GM19240 (cell line): ENCODE measurements around the gene TACC3.
"Not testable (repeated sequence)": the region's sequence is repeated elsewhere in the genome, so short reads cannot be mapped to it uniquely, and the experiment has no call there.

ENCODE experiments used
- DNase-seq: peaks from one replicate; pipeline ENCODE4 v3.0.0; 2011; ENCODE audit warnings: low spot score; ENCODE audit not compliant: insufficient read length

TACC3 gene

DNA sequence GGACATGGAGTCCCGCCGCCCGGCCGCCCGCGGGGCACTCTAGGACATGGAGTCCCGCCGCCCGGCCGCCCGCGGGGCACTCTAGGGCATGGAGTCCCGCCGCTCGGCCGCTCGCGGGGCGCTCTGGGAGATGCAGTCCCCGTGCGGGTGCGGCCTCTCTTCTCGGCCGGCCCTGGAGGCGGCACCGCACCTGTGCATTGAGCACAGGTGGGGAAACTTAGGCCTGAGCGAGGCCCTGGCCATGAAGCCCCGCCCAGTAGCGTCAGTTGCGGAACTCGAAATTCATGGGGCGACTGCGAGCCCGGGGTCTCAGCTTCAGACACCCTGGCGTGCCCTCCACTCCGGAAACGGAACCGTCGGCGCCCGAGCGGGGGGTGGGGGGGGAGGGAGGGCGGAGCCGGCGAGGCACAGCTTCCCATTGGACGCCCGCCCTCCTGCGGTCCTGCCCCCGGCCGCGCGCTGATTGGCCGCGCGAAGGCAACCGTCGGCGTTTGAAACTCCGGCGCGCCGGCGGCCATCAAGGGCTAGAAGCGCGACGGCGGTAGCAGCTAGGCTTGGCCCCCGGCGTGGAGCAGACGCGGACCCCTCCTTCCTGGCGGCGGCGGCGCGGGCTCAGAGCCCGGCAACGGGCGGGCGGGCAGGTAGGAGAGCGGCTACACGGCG lies at the start of gene TACC3, which contains the start of gene TMEM129:
Gene TACC3, plus strand, starts transcription at position 519 of the 663 bp plus-strand sequence. CDS start 1,901 bp downstream, outside the sequence.
Gene TMEM129, minus strand, starts transcription at position 321 of the 663 bp plus-strand sequence. CDS start 486 bp downstream, outside the sequence.
- DNase-seq: peak; percentile 88

DNA sequence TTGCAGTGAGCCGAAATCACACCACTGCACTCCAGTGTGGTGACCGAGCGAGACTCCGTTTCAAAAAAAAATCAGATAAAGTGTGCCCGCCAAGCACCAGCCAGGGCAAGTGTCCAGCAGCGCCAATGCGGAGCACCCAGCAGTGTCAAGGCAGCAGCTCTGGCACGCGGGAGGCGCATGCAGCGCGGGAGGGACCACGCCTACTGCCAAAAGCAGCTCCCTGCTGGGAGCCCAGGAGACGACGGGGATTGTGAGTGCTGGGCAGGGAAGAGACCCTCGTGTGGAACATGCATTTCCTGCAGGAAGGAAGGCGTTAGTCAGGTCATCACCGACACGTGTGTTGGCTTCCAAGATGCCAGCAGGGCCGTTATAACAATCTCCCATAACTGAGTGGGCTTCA lies 47.6 kb upstream of the TACC3 start:
- DNase-seq: no peak

DNA sequence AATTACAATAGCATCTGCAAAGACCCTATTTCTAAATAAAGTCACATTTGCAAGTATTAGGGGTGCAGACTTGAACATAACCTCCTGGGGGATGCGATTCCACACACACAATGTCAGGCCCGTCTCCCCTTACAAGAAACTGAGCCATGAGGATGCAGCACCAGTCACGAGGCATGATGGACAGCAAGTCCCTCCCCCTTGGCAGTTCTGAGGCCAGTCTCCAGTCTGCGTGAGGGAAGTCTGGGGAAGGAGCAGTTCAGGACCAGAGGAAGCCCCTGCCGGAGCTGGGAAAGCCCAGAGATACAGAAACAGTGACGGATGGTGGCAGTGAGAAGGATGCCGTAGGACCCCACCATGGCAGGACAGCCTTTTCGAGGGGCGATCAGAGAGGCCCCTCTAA lies 46.6 kb upstream of the TACC3 start:
- no peak for DNase-seq

DNA sequence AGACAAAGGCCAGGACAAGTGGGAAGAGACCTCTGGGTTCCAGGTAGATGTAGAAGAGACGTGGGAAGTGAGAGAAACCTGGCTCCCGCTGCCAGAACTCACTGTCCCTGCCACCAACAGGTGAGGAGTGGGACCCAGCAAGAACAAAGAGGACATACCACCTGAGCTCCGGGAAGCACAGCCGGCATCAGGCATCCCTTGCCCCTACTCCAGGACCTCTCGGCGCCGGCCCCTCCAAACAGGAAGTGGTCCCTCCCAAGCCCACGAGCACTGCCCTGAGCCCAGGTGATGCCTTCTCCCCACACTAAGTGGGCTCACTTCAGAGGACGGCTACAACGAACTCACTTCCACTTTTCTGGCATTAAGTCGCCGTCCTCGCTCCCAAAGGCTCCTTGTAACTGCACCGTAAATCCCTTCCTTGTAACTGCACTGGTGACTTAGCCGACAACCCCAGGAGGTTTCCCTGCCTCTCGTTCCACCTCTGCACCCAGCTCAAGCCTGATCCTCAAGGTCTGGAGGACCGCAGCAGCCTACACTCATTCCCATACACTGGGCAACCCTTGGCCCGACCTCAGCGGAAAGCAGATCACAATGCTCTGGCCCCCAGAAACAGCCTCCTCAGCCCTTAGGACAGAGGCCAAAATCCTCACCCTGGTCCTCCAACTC lies 46.1 kb upstream of the TACC3 start:
- no peak for DNase-seq

DNA sequence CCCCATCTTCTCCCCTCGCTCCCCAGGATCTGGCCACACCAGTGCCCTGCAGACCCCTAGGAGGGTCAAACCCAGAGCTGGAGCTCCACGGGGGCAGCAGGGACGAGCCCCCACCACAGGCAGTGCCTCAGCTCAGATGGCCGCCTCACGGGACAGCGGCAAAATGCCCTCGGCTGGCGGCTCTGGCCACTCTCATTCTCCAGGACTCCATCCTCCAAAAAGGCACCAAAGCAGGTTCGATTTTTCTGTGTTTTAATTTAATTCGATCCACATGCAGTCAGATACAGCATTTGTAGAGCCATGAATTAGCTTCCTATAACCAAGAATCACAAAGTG lies 45.6 kb upstream of the TACC3 start:
- no peak for DNase-seq

DNA sequence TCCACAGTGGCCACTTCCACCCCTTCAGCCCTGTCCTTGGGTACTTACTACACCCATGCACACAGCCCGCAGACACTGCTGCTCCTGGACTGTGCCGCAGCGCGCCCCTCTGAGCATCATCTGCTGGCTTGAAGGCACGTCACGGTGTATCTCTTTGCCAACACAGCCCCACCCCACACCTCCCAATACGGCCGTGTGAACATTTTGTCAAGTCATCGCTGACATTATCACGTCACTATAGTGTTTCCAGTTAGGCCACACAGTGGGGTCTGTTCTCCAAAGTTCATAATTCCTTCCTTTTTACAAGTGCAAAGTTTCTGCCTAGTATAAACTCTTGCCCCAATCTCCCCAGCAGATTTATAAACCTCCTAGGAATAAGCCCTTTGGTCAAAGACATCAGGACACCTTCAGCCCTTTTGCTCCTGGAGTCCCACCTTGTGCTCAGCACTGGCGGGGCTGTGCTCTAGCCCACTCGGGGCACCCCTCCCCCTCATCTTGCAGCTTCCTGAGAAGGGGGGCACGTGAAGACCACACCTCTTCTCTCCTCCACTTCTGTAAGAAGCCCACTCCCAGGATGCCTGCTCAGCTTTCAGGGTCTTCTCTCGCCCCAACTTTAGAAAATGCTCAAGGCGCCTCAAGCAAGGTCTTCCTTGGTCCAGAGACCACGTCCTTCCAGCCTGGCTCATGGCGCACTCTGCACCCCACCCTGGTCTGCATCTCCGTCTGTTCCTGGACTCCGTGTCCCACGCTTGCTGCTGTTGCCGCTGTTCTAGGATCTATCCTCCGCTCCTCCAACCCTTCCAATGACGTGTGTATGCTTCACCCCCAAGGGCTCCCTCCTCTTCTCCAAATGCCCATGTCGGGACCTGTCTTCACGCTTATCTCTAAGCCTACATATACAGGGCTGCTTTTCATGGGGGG lies 44.5 kb upstream of the TACC3 start:
- no peak for DNase-seq

DNA sequence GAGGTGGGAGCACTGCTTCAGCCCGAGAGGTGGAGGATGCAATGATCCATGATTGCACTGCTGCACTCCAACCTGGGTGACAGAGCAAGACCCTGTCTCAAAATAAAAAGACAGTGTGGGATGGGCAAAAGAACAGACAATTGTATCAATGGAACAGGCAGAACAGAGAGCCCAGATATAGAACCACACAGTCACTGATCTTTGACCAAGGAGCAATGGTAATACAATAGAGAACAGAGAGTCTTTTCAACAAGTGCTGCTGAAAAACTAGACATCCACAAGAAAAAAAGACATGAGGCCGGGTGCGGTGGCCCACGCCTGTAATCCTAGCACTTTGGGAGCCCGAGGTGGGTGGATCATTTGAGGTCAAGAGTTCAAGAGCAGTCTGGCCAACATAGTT lies 43.1 kb upstream of the TACC3 start:
- no peak for DNase-seq

DNA sequence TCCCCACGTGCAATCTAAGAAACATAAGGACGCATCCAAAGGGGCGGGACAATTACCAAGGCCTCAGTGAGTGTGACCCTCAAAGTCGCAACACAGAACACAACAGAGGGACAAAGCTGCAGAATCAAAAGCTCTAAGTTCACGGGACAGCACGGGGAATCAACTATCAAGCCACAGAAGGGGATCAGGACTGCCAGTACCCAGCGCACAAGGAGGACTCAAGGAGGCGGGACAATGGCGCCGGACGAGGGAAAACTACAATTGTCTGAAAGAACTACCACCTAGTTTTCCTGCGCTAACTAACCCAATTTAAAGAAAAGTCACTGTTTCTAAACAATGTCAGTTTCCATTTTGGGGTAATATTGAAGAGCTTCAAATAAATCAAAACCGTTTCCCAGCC lies 38.5 kb upstream of the TACC3 start:
- DNase-seq: no peak

DNA sequence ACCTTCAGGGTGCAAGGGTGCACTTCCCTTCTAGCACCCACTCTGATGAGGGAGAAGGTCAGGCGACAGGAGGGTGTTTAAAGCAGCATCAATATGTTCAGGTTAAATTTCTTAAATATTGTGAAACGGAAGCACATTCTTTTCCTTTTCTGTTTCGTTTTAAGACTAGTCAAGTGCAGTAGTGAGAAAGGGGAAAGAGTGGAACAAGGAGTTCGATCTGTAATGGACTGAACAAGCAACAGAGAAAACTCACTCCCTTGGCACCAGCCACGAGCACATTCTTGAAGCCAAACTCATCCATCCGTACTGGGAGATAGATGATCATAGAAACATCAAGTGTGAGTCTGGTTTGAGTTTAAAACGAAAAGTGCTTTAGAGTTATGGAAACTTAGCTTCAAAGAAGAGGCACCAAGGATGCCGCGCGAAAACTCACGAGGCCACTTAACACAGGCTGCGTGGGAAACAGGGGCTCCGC lies 38.0 kb upstream of the TACC3 start:
- DNase-seq: no peak

DNA sequence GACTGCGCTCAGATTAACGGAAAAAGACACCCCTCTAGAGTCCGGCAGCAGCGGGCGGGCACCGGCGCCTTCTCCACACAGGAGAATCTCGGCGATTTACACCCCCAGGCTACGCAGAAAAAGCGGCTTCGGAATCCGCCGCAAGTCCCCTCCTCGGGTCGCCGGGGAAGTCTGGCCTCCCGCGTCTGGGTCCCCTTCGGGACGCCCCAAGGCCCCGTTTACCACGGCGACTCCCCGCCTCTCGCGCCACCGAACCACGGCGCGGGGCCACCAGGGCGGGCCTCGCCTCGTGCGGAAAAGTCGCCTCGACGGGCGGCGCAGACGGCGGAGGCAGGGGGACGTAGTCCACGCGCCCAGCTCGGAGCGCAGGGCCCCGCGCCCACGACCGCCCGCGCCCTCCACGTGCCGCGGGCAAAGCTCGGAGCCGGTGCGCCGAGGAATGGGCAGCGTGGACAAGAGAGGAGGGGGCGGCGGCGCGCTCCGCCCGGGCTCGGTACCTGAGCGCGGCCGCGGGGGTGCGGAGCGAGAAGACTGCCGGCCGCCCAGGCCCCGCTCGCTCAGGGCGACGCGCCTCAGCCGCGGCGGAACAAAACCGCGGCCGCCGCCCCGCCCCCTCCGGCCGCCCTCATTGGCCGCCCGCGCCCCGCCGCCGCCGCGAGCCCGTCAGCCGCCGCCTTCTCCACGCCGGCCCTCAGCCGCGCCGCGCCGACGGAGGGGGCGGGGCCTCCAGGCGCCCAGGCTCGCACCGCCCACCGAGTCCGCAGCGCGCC lies 37.4 kb upstream of the TACC3 start, which contains the start of gene FAM53A:
Gene FAM53A, minus strand, starts transcription at position 578 of the 770 bp plus-strand sequence. CDS start 15,572 bp downstream, outside the sequence.
- DNase-seq: peak; percentile 76

DNA sequence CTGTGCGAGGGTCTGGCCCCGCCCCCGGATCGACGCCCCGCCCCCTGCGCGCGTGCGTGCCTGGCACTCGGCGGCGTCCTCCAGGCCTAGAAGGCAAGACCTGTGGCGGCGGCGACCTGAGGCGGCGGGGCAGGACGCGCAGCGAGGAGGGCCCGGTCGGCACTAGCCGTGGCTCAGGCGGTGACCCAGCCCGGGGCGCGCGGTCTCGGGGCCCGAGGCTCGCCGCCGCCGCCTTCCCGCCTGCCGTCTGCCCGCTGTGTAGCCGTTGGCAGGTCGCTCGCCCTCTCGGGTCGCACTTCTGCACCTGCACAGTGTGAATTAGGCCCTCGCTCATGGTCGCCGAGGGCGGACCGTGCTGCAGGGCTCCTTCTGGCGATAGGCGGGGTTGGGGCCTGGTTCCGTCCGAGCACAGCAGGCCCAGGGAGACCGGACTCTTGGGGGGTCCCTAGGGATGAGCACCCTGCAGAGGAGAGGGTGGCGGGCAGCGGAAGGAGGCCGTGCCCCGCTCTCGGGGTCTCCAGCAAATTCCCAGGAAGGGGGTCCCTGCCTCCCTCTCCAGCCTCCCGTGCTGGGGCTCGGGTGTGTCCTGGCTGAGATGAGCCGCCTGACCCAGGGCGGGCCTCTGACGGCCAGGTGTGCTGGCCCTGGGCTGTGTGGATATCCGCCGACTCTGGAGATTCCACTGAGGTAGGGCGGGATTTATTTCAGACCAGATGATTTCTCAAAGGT lies 36.7 kb upstream of the TACC3 start:
- no peak for DNase-seq

DNA sequence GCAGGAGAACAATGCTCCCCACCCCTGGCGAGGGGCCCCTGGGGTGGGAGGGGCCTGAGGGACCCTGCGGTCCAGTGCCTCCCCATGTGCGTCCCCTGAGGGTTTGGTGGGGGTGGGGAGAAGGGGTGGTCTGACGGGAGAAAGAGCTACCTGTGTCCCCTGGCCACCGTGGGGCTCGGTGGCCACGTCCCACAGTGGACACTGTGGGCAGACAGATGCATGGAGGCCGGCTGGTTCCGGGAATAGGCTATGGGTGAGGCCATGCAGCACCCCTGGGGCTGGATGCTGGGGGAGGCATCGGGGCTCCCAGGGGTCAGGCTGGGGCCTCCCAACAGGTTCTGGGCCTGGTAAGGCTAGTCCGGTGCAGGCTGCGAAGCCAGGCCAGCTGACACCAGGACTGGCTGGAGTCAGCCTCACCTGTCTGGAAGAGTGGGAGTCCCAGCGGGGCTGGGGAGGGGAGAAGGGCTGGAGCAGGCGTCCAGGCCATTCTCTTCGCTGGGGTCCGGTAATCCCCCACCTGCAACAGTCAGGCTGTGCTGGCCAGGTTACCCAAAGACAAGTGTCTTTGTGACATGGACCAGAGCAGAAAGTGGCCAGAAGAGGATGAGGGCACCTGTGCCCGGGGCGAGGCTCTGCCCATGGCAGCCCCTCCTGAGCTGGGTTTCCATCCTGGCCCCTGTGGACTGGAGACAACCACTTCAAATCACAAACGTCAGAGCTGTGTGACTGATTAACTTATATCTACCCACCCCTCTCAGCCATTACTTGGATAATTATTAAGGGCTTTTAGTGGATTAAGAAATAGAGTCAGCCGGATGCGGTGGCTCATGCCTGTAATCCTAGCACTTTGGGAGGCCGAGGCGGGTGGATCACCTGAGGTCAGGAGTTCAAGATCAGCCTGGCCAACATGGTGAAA lies 35.8 kb upstream of the TACC3 start:
- no peak for DNase-seq

DNA sequence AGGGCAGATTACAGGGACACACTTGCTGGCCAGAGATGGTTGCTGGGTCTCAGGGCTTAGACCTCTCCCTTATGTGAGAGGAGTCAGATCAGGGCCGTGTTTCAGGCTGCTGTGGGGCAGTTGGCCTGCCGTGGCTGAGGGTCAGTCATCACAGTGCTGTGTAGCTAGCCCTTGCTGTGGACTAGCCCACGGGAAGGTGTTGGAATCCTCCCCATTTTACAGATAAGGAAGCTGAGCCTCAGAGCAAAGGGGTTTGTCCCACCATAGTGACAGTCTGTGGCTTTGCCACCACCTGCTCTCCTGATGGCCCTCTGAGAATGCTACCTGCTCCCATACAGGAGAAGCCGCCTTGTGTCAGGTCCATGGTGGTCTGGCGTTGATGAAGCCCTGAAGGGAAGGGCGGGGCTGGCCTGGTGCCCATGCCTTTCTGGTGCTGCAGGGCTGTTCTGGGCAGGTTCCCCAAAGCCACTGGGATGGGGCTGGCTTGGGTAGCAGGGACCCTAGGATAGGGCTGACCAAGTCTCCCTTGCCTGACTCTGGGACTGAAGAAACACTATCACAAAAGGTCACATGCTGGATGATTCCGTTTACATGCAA lies 34.8 kb upstream of the TACC3 start:
- DNase-seq: no peak

DNA sequence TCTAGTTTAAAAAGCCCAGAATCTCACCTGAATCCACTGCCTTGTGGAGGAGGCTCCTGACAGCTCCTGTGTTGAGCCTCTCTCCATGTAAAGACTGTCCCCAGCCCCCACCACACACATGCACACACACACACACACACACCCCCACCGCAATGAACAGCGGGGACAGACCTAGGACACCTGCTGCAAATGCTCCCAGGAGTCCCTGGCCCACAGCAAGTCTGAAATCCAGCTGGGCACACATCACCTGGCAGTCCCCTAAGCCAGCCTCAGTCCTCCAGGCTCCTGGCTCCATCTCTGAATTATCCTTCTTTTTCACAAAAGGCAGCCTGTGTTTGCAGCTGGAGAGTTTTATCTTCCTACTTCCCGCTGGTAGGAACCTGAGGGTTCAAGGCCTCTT lies 30.6 kb upstream of the TACC3 start:
- no peak for DNase-seq

DNA sequence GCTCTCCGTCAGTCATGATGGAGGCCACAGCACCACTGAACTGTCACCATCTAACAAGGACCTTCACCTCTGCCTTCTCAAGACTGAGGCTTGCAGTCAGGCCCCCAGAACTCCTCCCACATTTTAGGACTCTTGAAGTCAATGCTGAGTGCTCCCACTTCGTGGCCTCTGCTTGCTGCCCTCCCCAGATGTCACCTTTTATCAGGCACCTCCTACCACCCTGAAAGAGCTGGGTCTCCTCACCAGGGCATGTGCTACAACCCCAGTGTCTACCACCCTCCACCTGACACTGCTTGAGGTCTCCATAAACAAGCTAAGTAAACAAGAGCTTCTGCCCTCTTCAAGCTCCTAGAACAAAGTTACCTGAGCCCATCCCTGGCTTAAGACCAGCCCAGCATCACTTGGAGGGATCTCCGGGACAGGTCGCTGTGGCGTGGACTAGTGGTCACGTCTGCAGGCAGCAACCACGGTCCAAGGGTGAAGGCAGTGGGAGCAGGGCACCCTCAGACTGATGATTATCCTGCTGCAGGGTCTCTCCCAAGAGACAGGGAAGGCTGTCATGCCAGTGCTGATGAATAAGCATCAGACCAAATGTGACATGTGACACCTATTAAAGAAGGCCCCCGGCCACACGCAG lies 29.5 kb upstream of the TACC3 start:
- DNase-seq: no peak

DNA sequence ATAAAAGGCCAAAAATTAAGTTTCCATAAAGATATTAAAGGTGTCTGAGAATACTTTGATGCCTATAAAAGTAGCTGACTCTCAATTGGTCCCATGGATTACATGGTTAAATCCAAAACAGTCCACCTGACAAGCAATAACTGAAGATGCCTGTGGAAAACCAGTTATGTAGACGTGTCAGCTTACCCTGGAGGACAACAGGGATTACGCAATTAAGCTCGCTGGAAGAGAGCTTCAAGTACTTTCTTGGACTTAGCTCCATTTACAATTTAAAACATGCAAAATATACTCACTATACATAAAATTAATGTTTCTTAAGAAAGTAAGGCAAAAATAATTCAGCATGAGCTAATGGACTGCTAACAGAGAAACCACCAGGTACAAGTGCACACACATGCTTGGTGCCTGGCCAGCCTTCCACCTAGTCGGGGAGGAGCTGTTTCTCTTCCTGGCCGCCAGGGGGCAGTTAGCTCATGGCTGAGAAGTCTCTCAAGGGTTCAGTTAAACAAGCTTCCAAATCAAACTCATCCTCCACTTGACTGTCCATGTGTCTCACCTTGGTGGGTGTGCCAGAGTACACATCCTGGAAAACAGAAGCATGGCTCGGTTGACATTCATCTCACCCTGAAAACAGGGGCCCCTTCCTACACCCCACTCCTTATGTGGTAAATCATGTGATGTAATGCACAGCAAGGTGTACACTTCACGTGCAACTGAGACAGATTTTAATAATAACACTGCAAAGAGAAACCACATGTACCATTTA lies 28.0 kb upstream of the TACC3 start:
- DNase-seq: peak; percentile 71

DNA sequence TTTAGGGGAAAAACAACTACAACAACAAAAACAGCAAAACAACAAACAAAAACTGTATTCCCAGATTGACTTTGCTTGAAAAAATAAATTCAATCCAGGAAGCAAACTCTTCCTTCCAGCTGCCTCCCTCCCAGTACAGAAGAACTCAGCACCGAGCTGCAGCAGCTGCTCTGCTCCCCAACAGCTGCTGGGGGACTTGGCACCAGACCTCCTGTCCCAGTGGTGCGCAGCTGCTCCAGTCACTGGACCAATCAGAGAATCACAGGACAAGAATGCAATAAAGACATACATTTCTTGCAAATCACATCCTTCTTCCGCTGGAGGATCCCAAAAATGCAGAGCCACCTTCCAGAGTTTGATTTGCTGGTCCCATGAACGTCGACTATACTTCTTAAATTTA lies 25.4 kb upstream of the TACC3 start:
- no peak for DNase-seq

DNA sequence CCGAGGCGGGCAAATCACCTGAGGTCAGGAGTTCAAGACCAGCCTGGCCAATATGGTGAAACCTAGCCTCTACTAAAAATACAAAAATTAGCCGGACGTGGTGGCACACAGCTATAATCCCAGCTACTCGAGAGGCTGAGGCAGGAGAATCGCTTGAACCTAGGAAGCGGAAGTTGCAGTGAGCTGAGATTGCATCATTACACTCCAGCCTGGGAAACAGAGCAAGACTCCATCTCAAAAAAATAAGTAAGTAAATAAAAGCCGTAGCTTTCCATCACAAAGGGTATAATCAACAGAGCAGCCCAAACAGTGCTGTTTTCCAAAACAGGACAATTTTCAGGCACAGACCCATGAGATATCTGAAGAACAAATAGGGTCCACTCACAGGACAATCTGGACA lies 19.6 kb upstream of the TACC3 start:
- not testable (repeated sequence) for DNase-seq
